HG02642 (cell line): ENCODE measurements around the gene PCDHA5.

Source experiments
- ATAC-seq: cut with Tn5 transposase; IDR thresholded peaks from one replicate; pipeline ENCODE4 v1.9.1; 2021; ENCODE audit warnings: mild to moderate bottlenecking; ENCODE audit not compliant: unreplicated experiment, poor library complexity

The PCDHA5 gene

DNA sequence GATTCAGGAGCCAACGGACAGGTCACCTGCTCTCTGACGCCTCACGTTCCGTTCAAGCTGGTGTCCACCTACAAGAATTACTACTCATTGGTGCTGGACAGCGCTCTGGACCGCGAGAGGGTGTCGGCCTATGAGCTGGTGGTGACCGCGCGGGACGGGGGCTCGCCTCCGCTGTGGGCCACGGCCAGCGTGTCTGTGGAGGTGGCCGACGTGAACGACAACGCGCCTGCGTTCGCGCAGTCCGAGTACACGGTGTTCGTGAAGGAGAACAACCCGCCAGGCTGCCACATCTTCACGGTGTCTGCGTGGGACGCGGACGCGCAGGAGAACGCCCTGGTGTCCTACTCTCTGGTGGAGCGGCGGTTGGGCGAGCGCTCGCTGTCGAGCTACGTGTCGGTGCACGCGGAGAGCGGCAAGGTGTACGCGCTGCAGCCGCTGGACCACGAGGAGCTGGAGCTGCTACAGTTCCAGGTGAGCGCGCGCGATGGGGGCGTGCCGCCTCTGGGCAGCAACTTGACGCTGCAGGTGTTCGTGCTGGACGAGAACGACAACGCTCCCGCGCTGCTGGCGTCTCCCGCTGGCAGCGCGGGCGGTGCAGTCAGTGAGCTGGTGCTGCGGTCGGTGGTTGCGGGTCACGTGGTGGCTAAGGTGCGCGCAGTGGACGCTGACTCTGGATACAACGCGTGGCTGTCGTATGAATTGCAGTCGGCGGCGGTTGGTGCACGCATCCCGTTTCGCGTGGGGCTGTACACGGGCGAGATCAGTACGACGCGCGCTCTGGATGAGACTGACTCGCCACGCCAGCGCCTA is 36.0 kb downstream of the PCDHA5 start:
- no peak for ATAC-seq

DNA sequence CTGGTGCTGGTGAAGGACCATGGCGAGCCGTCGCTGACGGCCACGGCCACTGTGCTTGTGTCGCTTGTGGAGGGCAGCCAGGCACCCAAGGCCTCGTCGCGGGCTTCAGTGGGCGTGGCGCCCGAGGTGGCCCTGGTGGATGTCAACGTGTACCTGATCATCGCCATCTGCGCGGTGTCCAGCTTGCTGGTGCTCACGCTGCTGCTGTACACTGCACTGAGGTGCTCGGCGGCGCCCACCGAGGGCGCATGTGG is 36.5 kb downstream of the PCDHA5 start:
- no peak for ATAC-seq

DNA sequence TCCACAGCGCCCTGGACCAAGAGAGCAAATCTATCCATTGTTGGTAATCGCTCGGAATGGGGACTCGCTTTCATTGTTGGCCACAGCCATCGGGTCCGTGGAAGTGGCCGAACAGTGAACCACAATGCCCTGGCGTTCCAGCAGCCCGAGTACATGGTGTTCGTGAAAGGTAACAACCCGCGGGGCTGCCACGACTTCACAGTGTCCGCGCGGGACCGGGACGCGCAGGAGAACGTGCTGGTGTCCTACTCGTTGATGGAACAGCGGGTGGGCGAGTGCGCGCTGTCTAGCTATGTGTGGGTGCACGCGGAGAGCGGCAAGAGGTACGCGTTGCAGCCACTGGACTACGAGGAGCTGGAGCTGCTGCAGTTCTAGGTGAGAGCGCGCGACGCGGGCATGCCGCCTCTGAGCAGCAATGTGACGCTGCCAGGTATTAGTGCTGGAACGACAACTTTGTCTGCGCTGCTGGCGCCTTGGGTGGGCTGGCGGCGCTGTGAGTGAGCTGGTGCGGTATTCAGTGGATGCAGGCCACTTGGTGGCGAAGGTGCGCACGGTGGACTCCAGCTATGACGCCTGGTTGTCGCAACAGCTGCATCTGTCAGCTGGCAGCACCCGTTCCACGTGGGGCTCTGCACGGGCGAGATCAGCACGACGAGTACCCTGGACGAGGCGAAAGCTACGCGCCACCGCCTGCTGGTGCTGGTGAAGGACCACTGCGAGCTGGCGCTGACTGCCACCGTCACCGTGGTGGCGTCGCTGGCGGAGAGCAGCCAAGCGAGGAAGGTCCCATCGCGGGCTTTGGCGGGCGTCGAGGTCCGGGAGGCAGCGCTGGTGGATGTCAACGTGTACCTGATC is 41.3 kb downstream of the PCDHA5 start:
- ATAC-seq: no peak

GRCh38 chr5:140868721-140869554 is 47.5 kb downstream of the PCDHA5 start, which contains the start of gene PCDHA11:
Gene PCDHA11 (plus strand): TSS chr5:140868957. CDS start chr5:140869104, 147 bp downstream.
- no peak for ATAC-seq

GRCh38 chr5:140869555-140869886 is 48.1 kb downstream of the PCDHA5 start:
- no peak for ATAC-seq

- ATAC-seq: no peak
Measured at GRCh38 chr5:140870221-140871201, 49.1 kb downstream of the PCDHA5 start.
